ENCODE data around the gene ATP1A1.

DNA sequence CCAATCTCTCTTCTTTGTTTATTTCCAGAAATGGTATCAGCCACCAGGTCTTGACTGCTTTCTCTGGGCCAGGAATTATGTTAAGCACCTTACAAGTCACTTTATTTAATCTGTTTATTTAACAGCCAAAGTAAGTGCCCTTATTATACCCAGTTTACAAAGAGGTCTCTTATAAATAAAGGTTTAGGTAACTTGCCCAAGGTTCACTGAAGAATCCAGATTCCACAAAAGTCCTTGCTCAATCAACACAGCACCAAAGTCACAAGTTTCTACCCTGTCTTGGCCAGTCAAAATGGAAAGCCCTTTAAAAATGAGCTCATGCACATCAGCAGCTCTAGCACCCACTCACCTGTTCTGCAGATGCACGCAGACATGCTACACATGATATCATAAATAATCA is 28.0 kb upstream of the ATP1A1 start:
- TF ChIP-seq, protein P1, sequence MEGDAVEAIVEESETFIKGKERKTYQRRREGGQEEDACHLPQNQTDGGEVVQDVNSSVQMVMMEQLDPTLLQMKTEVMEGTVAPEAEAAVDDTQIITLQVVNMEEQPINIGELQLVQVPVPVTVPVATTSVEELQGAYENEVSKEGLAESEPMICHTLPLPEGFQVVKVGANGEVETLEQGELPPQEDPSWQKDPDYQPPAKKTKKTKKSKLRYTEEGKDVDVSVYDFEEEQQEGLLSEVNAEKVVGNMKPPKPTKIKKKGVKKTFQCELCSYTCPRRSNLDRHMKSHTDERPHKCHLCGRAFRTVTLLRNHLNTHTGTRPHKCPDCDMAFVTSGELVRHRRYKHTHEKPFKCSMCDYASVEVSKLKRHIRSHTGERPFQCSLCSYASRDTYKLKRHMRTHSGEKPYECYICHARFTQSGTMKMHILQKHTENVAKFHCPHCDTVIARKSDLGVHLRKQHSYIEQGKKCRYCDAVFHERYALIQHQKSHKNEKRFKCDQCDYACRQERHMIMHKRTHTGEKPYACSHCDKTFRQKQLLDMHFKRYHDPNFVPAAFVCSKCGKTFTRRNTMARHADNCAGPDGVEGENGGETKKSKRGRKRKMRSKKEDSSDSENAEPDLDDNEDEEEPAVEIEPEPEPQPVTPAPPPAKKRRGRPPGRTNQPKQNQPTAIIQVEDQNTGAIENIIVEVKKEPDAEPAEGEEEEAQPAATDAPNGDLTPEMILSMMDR (IDR thresholded peaks at IDR 0.05), result no peak
- no peak for TF ChIP-seq POLR2A (IDR thresholded peaks at IDR 0.05)

All from lower leg skin (tissue), 3 donors.